Activated T-helper 1 cell treated with Interleukin-2 at 50 U/mL for 16 hours (primary cell): ENCODE data around the gene IFI30.

Experiments used
- DNase-seq: peaks from one replicate; pipeline ENCODE4 v3.0.0-alpha.2; 2020; ENCODE audit warnings: low read depth

IFI30 gene

DNA sequence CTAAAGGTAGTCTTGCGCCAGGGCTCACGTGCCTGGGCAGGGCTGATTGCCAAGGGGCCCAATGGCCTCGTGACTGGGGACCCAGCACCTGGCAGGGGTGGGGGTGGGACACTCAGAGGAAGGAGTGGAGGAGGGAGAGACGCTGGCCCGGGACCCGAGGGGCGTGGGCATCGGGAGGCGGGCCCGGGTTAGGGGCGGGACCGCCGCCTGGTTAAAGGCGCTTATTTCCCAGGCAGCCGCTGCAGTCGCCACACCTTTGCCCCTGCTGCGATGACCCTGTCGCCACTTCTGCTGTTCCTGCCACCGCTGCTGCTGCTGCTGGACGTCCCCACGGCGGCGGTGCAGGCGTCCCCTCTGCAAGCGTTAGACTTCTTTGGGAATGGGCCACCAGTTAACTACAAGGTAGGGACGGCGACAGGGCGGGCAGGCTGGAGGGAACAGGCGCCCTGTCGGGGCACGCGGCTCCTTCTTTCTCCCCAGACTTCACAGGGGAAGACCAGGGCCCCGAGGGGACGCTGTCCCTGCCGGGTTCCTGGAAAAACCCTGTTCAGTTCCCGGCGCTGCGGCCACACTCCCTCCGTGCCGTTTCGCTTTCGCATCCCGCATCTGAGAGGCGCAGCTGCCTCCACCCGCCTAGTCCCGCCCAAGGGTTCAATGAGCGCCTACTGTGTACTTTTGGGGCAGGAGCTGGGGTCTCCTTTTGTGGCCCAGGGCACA lies at the start of gene IFI30:
IFI30 (plus strand) TSS at position 242 of the 717 bp plus-strand sequence; CDS start at position 271, 29 bp downstream.
- peak; percentile 45 for DNase-seq

DNA sequence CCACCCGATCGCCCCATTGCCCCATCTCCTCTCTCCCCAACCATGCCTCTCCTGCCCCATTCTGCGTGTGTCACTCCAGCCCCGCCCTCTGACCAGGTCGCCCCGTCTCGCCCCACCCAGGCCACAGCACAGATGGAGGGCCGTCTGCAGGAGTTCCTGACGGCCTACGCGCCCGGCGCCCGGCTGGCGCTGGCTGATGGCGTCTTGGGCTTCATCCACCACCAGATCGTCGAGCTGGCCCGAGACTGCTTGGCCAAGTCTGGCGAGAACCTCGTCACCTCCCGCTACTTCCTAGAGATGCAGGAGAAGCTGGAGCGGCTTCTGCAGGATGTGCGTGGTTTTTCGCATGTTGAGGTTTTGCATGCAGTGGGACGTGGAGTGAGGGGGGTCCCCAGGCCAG lies 49.8 kb upstream of the IFI30 start:
- DNase-seq, result no peak

DNA sequence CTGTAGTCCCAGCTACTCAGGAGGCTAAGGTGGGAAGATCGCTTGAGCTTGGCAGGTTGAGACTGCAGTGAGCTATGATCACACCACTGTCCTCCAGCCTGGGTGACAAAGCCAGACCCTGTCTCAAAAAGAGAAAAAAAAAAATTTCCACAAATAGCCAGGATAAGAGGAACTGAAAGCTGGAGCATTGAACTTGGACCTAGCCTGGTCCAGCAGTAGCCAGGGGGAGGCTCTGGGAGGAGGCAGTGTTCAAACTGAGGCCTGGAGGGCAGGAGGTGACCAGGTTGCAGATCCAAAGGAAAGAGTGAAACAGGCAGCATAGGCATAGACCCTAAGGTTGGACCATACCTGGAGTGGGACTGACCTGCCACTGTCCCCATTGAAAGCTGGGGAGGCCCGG lies 47.5 kb upstream of the IFI30 start:
- DNase-seq, result no peak

DNA sequence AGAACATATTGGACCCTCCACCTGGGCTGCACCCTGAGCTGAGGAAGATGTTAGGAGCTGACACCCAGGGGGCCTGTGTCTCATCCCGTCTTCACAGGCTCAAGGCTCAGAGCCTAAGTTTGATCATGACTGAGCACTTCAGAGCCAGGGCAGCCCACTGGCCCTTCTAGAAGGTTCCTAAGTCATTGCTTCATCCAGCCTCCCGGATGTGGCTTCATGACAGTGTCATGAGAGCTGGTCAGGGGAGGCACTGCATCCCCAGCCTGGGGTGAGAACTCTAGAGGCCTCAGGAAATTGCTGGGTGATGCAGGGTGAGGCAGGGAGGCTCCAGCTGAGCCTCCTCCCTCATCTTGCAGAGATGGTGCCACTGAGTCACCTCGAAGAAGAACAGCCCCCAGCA lies 45.6 kb upstream of the IFI30 start:
- DNase-seq, result no peak

DNA sequence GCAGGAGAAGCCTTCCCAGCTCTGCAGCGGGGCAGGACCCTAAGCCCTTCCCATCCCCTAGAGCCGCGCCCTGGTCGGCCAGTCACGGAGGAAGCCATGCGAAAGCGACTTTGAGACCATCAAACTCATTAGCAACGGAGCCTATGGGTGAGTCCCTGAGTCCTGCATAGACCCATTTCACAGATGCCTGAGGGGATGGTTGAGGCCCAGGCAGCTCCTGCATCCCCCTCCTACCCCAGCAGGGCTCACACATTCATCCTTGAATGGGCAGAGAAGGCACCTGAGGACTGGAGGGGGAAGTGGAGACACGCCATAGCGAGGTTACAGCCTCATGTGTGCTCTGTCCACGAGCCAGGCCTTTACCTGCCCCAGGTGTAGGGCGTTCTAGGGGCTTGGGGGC lies 44.8 kb upstream of the IFI30 start:
- DNase-seq, result no peak

DNA sequence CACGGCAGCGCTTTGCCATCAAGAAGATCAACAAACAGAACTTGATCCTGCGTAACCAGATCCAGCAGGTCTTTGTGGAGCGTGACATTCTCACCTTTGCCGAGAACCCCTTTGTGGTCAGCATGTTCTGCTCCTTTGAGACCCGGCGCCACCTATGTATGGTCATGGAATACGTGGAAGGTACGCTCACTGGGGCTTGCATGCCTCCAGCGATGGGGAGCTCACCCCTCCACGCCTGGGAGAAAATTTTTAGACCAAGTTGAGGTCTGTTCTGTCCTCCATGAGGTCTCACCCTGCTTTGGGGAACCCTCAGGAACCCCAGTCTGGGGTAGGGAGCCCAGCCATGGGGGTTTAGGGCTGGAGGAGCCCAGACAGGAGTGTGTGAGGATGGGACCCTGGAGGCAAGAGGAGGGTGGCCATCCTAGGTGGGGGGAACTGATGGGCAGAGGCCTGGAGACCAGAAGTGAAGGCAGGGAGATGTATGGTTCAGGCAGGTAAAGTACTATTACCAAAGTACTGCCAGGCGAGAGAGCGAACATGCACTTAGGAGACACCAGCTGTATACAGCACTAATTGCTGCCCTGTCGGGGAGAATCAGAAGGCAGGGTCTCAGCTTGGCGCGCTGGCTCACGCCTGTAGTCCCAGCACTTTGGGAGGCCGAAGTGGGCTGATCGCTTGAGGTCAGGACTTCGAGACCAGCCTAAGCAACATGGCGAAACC lies 42.9 kb upstream of the IFI30 start:
- DNase-seq, result no peak

DNA sequence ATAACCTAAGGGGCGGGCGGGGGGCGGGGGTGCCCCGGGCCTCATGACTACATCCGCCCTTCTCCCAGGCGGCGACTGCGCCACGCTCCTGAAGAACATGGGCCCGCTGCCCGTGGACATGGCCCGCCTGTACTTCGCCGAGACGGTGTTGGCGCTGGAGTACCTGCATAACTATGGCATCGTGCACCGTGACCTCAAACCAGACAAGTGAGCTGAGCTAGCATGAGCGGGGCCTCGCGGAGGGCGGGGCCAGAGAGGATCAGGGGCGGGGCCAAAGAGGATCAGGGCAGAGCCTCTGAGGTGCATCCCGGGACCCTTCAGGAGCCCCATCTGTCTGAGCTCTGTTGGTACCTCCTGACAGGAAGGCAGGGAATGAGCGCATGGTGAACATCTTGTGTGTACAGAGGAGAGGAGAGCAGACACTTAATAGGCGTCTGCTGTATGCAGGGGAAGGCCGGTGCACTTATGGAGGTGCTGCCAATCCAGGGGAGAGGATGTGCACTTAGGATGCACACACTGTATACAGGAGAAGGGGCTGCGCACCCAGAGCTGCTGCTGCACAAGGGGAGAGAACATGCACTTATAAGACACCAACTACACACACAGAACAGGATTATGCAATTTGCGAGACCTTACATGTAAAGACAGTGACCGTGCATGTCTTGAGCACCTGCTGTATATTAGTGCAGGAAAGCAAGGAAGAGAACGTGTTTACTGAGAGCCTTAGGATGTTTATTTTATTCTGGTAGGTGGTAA lies 41.6 kb upstream of the IFI30 start:
- no peak for DNase-seq

DNA sequence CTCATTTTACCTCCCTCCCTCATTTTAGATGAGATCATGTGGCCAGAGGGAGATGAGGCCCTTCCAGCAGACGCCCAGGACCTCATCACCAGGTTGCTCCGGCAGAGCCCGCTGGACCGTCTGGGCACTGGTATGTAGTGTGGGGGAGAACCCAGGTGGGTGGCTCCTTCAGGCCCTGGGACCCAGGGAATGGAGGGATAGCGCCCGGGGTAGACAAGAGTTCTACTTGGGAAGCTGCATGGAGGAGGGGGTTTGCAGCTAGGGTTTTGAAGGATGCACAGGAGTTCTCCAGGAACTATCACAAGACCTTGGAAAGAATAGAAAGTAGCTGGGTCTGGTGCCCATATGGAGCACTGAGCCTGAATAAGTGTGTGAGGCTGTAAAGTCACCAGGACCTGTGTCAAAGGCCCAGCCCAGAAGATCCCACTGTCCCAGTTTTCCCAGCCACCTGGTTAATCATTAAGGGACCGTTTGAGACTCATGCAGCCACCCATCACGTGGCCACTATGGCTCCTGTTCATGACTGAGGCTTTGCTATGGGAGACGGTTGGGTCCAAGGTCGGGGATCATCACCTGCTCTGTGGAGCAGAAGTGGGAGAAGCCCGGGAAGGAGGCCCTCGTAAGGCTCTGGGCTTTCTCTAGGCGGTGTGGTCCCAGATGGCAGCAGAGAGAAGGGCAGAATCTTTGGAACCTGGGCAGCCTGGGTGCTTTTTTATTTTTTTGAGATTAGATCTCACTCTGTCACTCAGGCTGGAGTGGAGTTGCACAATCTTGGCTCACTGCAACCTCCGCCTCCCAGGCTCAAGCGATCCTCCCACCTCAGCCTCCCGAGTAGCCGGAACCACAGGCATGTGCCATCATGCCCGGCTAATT lies 37.7 kb upstream of the IFI30 start:
- DNase-seq, result no peak

DNA sequence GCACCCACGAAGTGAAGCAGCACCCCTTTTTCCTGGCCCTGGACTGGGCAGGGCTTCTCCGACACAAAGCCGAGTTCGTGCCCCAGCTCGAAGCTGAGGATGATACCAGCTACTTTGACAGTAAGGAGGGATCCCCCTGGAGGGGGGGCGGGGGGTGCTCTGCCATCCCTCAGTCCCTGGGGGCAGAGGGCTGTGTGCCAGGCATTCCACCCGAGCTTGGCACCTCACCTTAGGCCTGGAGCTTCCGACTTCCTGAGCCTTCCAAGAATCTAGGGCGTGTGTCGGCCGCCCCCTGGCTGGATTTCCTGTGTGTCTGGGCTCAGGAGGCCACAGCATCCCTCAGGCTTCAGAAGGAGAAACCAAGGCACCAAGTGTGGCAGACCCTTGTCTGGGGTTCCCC lies 36.4 kb upstream of the IFI30 start:
- DNase-seq, result no peak

DNA sequence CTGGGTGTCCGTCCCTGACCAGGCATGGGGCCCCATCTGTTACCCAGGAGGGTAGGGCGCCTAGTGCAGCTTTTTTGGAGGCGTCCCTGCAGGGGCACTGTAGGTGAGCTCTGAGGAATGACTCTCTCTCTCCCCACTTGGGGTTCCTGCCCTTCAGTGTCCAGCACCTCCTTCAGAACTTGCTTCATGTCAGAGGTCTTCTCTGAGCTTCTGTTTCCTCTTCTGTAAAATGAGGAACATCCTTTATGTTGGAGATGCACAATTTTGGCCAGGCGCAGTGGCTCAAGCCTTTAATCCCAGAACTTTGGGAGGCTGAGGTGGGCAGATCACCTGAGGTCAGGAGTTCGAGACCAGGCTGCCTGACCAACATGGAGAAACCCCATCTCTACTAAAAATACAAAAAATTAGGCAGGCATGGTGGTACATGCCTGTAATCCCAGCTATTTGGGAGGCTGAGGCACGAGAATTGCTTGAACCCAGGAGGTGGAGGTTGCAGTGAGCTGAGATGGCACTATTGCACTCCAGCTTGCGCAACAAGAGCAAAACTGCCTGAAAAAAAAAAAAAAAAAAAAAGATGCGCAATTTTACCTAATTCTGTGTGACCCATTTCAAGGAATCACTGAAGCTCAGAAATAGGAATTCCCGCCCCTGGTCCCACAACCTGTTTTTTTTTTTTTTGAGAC lies 35.8 kb upstream of the IFI30 start:
- no peak for DNase-seq

DNA sequence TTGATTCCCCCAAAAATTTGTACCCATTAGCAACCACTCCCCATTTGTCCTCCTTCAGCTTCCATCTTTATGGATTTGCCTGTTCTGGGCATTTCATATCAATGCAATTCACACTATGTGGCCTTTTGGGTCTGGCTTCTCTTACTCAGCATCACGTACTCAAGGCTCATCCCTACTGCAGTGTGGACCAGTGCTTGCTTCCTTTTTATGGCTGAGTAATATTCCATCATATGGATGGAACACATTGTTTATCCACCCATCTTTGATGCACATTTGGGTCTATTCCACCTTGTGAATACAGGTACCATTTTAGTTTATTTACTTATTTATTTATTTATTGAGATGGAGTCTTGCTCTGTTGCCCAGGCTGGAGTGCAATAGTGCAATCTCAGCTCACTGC lies 33.1 kb upstream of the IFI30 start:
- no peak for DNase-seq

DNA sequence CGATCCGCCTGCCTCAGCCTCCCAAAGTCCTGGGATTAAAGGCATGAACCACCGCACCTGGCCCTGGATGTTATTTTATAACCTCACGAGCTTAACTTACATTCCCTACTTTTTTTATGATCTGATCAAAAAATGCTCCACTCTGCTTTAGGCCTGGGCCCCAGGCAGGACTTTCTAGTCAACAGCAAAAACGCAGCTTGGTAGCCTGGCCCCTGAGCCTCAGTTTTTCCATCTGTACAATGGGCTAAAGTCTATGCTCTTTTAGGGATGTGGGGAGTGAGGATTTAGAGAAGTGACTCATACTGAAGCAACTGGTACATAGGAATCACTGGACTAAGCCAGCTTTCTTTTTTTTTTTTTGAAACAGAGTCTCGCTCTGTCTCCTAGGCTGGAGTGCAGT lies 32.6 kb upstream of the IFI30 start:
- DNase-seq, result no peak

DNA sequence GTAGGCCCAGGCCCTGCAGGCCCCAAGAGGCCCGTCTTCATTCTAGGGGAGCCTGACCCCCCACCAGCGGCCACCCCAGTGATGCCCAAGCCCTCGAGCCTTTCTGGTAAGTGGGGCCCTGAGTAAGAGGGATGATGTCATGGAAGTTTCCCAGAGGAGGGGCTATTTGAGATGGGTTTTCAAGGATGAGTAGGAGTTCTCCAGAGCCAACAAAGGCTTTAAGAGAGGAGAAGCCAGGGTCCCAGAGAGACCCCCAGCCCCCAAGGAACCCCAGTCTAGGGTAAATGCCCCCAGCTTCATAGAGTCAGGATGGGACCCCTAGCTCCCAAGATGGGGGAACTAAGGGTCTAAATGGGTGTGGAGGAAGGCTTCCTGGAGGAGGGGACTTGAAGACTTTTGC lies 29.7 kb upstream of the IFI30 start:
- DNase-seq, result no peak

DNA sequence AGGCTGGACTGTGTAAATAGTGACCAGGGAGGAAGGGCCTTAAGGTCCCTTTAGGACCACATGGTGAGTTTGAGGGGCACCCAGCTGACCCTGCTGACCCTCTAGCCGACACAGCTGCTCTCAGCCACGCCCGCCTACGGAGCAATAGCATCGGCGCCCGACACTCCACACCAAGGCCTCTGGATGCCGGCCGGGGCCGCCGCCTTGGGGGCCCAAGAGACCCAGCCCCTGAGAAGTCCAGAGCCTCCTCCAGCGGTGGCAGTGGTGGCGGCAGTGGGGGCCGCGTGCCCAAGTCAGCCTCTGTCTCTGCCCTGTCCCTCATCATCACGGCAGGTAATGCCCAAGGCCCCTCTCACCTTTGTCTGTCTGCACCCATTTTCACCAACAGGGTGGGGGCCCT lies 29.3 kb upstream of the IFI30 start:
- DNase-seq, result no peak

DNA sequence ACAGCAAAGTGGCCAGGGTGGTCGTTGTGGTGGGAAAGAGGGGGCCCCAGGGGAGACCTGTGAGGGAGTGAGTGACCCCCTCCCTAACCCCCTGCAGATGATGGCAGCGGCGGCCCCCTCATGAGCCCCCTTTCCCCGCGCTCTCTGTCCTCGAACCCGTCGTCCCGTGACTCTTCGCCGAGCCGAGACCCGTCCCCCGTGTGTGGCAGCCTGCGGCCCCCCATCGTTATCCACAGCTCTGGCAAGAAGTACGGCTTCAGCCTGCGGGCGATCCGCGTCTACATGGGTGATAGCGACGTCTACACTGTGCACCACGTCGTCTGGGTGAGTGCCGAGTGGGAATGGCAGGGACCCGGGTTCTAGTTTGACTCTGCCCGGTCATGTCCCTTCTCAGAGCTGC lies 28.7 kb upstream of the IFI30 start:
- DNase-seq, result no peak

DNA sequence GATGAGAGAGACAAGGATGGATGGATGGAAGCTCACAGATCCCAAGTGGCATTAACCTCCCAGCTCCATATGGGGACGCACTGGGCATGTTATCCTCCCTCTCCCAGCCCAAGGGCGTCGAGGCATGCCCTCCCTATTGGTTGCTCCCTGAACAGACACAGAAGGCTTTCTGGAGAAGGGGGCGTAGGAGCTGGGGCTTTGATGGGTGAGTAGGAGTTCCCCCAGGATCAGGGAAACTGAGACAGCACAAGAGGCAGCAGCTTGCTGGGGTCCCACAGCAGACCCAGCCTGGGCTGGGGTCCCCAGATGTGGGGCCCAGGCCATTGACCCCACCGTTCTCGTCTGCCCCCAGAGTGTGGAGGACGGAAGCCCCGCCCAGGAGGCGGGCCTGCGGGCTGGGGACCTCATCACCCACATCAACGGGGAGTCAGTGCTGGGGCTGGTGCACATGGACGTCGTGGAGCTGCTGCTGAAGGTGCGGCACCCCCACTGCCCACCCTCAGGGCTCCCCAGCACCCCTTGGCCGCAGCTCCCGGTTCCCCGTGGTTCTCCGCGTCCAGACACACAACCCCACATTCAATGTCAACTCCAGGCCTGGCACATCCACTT lies 28.1 kb upstream of the IFI30 start:
- DNase-seq, result no peak

DNA sequence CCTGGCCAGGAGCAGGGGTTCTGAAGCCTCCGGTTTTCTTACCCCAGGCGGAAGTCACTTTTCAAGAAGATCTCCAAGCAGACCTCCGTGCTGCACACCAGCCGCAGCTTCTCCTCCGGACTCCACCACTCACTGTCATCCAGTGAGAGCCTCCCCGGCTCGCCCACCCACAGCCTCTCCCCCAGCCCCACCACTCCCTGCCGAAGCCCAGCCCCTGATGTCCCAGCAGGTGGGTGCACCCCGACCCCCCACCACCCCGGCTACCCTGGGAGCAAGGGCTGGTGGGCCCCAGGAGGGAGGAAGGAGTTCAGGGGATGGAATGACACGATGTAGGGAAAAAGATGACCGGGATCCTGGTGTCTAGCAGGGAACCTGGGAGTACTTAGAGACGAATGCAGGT lies 26.2 kb upstream of the IFI30 start:
- no peak for DNase-seq

DNA sequence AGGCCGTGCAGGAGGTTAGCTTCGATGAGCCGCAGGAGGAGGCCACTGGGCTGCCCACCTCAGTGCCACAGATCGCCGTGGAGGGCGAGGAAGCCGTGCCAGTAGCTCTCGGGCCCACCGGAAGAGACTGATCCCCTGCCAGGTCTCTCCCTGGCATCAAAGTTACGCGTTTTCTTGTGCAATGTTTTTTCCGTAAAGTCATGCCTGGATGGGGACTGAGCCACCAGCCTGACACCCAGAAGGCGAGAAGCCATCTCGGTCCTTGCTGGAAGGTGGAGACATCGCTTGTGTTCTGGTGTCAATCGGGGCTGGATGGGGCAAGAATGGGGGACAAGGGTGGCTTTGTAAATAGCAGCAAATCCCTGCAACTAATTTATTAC lies 24.0 kb upstream of the IFI30 start:
- DNase-seq, result no peak

DNA sequence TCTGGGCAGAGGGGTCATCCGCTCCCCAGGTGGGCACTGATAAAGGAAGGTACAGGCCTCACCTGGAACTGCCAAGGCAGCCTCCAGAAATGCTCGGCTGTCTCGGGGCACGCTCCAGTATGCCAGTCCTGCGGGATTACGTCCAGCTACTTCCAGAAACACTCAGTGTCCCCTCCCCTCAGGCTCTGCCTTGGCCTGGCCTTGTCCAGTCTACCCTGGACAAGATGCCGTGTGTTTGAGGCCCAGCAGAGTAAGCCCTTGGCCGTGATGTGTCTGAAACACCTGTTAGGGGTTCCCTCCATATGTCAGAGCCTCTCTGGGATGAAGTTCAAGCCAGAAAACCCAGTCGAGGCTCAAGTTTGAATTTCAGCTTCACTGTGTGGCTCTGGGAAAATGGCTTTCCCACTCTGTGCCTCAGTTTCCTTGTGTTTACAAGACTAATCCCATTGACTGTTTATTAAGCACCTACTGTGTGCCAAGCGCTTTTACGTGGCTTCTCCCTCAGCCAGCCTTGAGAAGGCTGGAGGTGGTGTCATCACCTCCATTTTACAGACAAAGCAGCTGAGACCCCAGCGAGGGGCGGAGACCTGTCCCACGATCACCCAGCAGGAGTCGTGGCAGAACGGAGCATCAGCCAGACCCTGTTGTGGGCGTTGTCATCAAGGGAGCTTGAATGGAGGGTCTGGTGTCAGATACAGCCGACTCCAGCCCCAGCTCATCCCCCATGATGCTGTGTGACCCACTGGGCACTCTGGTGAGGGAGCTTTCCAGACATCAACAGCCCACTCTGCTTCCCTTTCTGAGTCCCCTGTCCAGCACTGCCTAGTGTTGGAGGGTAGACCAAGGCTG lies 22.6 kb upstream of the IFI30 start:
- no peak for DNase-seq

DNA sequence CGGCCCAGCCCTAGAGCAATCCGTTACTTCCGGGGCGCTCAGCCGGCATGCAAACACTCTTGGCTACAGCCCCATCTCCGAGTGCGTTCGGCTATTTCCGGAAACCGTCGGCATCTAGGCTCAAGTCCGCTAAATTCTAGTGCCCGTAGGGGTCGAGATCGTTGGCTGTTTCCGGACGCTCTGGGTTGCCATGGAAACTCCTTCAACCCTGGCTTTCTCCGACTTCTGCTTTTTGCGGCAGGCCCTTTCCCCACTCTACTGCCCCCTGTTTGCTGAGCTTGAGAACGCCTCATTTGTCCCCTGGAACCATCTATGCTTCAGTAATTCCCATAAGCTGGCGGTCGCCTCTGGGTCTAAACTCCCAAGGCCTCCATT lies 21.2 kb upstream of the IFI30 start:
- peak; percentile 89 for DNase-seq
